ENCODE results near the gene CDH24.

- TF ChIP-seq CTCF (IDR thresholded peaks at IDR 0.05) (no peak), POLR2A (IDR thresholded peaks at IDR 0.05) (no peak)
Observed at GRCh38 chr14:23085458-23085857, 28.1 kb upstream of the CDH24 start.

Measured in upper lobe of left lung (tissue), 4 donors.